ENCODE data around the gene TMEM273.

GRCh38 chr10:49166484-49167400 is 21.4 kb downstream of the TMEM273 start:
- no peak for TF ChIP-seq POLR2A (IDR thresholded peaks at IDR 0.05)
- TF ChIP-seq EP300 (IDR thresholded peaks at IDR 0.05), result no peak
- TF ChIP-seq CTCF (IDR thresholded peaks at IDR 0.05), result no peak
- TF ChIP-seq POLR2AphosphoS5 (IDR thresholded peaks at IDR 0.05), result no peak

Data from sigmoid colon (tissue), 4 donors.